M059J (cell line): ENCODE measurements around the gene HDGFL2. TPM values are rescaled to one million over a fixed set of nuclear protein-coding genes. Genes with fewer than 3 reads are reported as not detected.
"Not testable (repeated sequence)": the region's sequence is repeated elsewhere in the genome, so short reads cannot be mapped to it uniquely, and the experiment has no call there.

ENCODE experiments used
- DNase-seq: peaks from one replicate; pipeline ENCODE4 v3.0.0-alpha.2; 2012; ENCODE audit warnings: low read depth
- total RNA-seq: library from RNA; depleted of rRNA; stranded (reverse); fragments of >200 nt; shearing (Covaris generic); gene quantifications from 2 replicates; pipeline ENCODE4 v1.2.3, GENCODE V29; 2014

The HDGFL2 gene
- total RNA-seq, 1 experiment from 2014 or later, result 69.3 TPM

- no peak for DNase-seq
Observed at GRCh38 chr19:4533334-4533733, 61.2 kb downstream of the HDGFL2 start.

GRCh38 chr19:4533835-4534424 is 61.8 kb downstream of the HDGFL2 start:
- DNase-seq, result no peak

DNA sequence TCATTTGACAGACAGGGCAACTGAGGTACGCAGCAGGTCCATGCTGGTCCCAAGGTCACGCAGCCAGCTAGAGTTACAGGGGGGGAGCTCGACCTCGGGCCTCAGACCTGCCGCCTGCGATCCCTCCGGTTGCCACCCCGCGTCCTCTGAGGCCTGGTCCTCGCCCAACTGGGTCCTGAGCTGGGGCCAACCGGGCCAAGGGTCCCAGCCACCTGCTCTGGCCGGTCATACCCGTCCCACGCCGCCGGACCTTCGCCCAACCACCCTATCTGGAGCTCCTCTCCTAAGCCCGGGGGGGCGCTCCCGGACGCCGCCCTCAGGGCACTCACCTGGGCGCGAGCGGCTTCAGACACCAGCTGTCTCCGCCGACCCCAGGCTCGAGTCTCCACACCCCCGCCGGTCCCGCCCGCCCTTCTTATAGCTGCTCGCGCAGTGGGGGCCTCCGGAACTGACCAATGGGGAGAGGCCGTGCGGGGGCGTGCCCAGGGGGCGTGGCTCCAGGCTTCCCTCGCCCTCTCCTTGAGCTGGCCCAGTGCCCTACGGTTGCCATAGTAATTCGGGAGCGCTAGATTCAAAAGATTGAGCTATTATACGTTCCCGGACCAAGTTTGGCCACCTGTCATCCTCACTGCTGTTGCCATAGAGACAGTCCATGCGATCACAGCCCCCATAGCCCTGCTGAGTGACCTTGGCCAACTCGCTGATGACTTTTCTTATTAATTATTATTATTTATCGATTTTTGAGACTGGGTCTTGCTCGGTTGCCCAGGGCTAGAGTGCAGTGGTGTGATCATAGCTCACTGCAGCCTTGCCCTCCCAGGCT is 63.0 kb downstream of the HDGFL2 start, which contains the start of gene PLIN5:
Gene PLIN5, minus strand, starts transcription at position 389 of the 823 bp plus-strand sequence. CDS start 1,150 bp downstream, outside the sequence.
- DNase-seq, result peak; percentile 71

DNA sequence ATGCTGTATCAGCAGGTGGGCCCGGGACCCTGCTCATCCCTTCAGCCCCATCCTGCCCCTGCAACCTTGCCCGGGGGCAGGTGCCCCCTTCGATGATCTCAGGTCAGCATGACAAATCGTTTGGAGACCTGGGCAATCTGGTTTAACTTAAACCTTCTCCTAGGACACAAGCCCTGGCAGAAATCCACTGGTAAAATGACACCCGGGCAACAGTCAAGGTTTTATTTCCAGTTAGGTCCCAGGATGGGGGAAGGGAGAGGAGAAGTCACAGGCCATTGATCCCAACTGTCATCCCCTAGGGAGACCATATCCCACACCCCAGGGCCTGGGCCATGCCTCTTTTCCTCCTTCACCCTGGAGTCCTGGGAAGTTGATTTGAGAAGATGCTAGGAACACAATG is 64.7 kb downstream of the HDGFL2 start:
- DNase-seq, result no peak

DNA sequence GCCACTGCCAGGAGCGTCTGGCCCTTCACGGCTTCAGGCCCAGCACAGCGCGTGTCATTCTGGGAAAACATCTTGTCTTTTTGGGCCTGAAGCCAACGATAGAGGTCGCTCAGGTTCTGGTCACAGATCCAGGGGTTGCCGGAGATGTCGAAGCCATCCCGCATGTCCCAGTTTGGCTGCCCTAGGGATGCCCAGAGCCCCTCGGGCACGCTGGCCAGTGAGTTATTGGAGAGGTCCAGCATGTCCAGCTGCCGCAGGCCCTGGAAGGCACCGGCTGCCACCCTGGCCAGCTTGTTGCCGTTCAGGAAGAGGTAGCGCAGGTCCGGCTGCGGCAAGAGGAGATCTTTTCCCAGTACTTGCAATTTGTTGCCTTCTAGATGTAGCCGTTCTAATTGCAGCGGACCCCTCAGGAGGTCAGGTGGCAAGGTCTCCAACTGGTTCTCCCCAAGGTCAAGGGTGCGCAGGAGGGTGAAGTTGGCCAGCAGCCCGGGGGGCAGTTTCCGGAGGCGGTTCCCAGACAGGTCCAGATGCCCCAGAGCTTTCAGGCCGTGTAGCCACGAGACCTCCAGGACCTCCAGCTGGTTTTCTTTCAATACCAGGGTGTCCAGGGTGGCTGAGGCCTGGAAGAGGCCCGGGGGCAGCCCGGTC is 66.0 kb downstream of the HDGFL2 start:
- no peak for DNase-seq

DNA sequence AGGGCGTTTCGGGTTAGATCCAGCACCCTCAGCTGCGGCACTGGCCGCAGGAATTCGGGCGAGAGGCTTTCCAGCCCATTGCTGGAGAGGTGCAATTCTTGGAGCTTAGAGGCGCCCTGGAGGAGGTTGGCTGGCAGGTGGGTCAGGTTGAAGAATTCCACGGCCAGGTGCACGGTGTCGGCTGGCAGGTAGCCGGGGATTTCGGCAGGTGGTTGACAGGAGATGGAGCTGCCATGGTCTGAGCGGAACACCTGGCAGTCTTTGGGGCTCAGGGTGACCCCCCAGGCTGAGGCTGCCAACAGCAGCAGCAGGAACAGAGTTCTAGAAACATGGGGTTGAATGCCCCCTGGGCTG is 66.5 kb downstream of the HDGFL2 start:
- DNase-seq, result no peak

GRCh38 chr19:4539169-4539692 is 67.1 kb downstream of the HDGFL2 start:
- DNase-seq, result no peak

DNA sequence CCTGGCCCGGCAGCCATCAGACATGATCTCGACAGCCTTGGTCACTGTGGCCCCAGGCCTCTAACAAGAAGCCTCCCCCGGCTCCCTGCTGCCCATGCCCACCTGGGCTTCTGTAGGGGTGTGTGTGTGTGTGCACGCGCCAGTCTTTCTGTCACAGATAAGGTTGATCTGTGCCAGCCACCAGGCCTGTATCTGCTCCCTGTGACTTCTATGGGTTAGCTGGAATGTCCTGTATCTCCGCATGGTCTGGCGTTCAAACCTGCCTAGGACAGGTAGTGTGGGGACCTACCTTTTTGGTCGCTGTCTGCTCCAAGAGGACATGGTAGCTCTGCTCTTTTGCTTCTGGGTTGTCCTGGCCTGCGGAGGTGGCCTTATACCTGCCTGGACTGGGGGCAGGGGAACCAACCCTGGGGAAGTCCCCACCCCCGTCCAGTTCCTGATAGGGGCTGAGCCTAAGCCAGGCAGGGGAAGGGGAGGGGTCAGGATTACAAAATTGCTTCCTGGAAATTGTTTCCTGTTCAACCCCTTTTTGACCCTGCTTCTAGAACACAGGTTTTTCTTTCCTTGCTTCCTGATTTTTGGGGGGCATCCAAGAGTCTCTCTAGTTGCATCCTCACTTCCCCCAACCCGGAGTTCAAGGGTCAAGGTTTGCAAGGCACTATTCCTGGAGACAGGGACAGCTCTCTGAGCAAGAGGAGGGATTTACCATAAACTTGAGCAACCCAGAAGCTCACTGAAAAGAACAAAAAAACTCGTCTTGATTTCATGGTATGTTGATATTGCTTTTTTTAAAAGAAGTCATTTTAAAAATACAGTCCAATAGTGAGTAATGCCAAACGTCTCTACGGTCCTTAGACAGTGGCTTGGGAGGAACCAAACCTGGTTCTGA is 67.8 kb downstream of the HDGFL2 start, which contains the start of gene LRG1:
Gene LRG1, minus strand, starts transcription at position 344 of the 889 bp plus-strand sequence. Its CDS starts 23 bp downstream, at position 321.
- DNase-seq, result no peak

- no peak for DNase-seq
Observed at GRCh38 chr19:4541114-4541805, 69.2 kb downstream of the HDGFL2 start.

- not testable (repeated sequence) for DNase-seq
Observed at GRCh38 chr19:4541806-4542145, 69.7 kb downstream of the HDGFL2 start.

DNA sequence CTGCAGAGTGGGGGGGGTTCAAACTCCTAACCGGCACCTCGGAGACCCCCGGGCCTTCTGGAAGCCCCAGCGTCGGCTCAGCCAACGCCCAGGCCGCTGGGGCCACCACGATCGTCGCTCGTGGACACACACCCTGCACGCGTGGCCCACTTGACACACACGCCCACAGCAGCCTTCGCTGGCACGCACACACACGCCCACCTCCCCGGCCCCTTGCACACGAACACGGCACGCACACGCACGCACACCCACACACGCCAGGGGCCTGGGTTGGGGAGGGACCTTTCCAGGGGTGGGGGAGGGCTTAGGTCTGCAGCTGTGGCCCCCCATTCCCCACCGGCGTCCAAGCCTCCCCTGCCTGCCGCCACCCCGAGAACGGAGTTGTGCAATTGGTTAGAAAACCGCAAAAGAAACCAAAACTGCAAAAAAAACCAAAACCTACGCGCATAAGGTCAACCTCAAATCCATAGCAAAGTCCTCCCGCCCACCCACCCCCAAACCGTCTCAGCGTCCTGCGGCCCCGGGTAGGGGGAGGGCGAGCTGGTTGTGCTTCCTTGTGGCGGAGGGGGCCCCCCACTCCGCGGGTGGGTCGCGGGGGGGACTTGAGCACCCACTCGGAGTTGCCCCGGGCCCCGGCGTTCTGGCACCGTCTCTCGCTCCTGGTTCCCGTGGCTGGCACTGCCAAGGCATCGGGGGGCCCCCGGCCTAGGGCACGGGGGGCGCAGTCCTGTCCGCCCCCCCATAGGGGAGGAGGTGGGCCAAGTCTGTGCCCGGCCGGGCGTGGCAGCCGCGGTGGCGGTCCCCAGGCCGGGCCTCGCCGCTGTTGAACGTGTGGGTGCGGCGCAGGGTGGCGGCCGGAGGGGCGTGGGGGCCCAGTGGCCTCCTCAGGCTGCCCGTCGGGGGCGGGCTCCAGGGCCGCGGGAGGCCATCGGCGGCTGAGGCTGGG is 71.1 kb downstream of the HDGFL2 start:
- no peak for DNase-seq

DNA sequence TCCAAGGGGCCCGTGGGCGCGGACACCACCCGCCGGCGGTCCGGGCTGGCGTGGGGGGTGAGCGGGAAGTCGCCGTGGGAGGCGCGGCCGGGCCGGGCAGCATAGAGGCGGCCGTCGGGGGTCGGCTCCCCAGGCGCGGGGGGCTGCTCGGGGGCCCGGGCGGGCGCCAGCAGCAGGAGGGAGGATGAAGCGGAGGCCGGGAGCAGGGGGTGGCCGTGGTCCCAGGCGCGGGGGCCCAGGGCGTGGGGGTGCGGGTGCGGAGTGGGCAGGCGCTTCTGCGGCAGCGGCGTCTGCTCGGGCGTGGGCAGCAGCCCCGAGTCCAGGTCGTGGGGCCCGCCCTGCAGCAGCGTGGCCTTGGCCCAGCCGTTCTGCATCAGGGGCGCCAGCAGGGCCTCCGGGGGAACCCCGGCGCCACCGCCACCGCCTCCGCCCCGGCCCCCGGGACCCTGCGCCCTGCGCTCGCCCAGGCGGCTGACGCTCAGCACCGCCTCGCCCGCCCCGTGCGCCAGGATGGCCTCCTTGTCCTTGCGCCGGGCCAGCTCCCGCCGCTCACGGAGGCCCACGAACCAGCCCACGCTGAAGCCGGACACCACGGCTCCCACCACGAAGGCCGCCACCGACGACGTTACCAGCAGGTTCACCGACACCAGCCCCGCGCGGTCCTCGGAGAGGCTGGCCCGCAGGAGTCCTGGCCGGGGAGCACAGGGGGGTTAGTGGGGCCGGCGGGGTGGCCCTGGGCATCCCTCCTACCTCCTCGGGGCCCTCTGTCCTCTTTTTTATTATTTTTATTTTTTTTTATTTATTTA is 71.9 kb downstream of the HDGFL2 start:
- no peak for DNase-seq

- DNase-seq, result no peak
Observed at GRCh38 chr19:4547303-4548237, 75.5 kb downstream of the HDGFL2 start.

- no peak for DNase-seq
Observed at GRCh38 chr19:4548238-4548584, 76.1 kb downstream of the HDGFL2 start.

DNA sequence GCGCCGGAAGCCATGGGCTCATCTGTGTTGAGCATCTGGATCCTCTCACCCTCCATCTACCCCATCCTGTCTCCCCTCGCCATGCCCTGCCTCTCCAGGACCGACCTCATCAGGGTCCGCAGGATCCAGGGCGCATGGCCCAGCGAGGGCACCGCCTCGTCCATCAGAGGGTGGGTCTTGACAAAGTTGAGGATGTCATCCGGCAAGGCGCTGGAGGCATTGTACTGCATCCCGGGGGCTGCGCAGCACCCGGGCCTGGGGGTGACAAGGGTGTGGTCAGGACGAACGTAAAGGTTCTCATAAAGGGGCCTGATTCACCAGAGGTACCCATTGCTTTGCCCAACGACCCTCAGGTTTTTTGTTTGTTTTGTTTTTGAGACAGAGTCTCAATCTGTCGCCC is 77.9 kb downstream of the HDGFL2 start:
- DNase-seq, result no peak

DNA sequence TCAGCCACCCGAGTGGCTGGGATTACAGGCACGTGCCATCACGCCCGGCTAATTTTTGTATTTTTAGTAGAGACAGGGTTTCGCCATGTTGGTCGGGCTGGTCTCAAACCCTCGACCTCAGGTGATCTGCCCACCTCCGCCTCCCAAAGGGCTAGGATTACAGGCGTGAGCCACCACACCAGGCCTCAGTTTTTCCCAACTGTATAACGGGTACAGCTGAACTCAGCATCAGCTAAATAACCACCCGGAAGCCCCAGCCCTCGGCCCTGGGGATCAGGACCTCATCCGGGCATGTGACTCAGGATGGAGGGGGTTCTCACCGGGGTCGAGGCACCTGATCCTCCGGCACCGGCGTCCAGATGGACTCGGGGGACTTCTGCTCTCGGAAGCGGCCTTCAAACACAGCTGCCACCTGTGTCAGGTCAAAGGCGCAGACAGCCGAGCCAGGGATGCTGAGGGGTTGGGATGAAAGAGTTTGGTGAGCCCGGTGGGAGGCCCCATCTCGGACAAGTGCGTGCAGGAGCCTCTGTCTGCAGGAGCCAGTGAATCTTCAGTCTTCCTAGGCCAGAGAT is 78.5 kb downstream of the HDGFL2 start:
- no peak for DNase-seq
